Activated CD4-positive, alpha-beta memory T cell treated with anti-CD3 and anti-CD28 coated beads for 36 hours (primary cell): Measurements from ENCODE around the gene FUT8. TPM values are rescaled to one million over a fixed set of nuclear protein-coding genes. Genes with fewer than 3 reads are reported as not detected.
A peak's percentile ranks its signal among the peaks of the same experiment; 100 is the strongest.
"Not testable (repeated sequence)": the region's sequence is repeated elsewhere in the genome, so short reads cannot be mapped to it uniquely, and the experiment has no call there.

Experiments used
- CTCF ChIA-PET: fragments of 350-600 bp; sonication (Branson Sonifier 250); formaldehyde crosslinking; loops from one replicate; lab custom pipeline; 2021; ENCODE audit warnings: antibody characterized with exemption, inconsistent platforms; lab: Charles Lee
- POLR2A ChIA-PET: fragments of 350-600 bp; sonication (Branson Sonifier 250); formaldehyde crosslinking; loops from one replicate; lab custom pipeline; 2021; ENCODE audit warnings: antibody characterized with exemption; lab: Charles Lee
- DNase-seq: peaks from one replicate; pipeline ENCODE4 v3.0.0-alpha.2; 2020
- H3K27ac Mint-ChIP-seq: one replicate; pipeline ENCODE4 v1.8.0; 2021; ENCODE audit warnings: mixed read lengths
- H3K27me3 Mint-ChIP-seq: one replicate; pipeline ENCODE4 v1.8.0; 2021; ENCODE audit warnings: mixed read lengths
- H3K36me3 Mint-ChIP-seq: one replicate; pipeline ENCODE4 v1.8.0; 2021; ENCODE audit warnings: mixed read lengths
- H3K4me1 Mint-ChIP-seq: one replicate; pipeline ENCODE4 v1.8.0; 2021; ENCODE audit warnings: low read depth, mixed read lengths
- H3K4me3 Mint-ChIP-seq: one replicate; pipeline ENCODE4 v1.8.0; 2021; ENCODE audit warnings: mild to moderate bottlenecking, mixed read lengths
- H3K9me3 Mint-ChIP-seq: one replicate; pipeline ENCODE4 v1.8.0; 2021; ENCODE audit warnings: mixed read lengths
- intact Hi-C: fragments of 100-400 bp; cut with micrococcal nuclease; formaldehyde crosslinking; loops from one replicate; pipeline ENCODE4 v1.15.1; 2023
- total RNA-seq, 2 experiments: library from RNA; stranded (reverse); gene quantifications; one replicate each; pipeline ENCODE4 v1.2.3, GENCODE V29; 2021

FUT8 gene
- total RNA-seq, 2 experiments from 2014 or later, result 50.7 to 51.4 TPM

DNA sequence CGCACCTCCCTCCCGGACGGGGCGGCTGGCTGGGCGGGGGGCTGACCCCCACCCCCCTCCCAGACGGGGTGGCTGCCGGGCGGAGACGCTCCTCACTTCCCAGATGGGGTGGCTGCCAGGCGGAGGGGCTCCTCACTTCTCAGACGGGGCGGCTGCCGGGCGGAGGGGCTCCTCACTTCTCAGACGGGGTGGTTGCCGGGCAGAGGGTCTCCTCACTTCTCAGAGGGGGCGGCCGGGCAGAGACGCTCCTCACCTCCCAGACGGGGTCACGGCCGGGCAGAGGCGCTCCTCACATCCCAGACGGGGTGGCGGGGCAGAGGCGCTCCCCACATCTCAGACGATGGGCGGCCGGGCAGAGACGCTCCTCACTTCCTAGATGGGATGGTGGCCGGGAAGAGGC lies 280.0 kb downstream of the FUT8 start:
- H3K4me1 Mint-ChIP-seq, CTCF ChIA-PET, H3K4me3 Mint-ChIP-seq, H3K27ac Mint-ChIP-seq, H3K9me3 Mint-ChIP-seq, intact Hi-C loops, H3K27me3 Mint-ChIP-seq, DNase-seq, POLR2A ChIA-PET: not testable (repeated sequence)
- H3K36me3 Mint-ChIP-seq, result peaks cover 19% of the 10 kb centered on the region

- intact Hi-C loops, result no loop called here
- CTCF ChIA-PET, result no interaction called here
These were observed 284.3 kb downstream of the FUT8 start for GRCh38 chr14:65696801-65697200.

DNA sequence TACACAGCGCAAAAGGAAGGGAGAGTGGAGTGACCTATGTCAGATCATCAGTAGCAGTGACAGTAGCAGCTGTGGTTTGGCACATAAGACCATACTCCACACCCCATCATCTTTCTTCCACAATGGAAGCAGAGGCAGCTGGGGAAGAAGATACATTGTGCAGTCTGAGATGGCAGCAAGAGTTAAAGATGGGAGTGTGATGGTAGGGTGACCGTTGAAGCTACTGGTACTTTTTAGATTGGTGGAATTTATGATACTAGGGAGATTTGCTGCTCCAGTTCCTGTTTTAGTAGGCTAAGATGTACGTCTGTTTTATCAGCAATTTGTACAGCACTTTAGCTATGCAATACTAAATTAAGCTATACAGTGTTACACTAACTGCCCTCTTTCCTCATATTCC lies 291.0 kb downstream of the FUT8 start:
- Mint-ChIP-seq H3K4me3 (no peak overlapping the region), H3K27me3 (no peaks in the 10 kb centered on the region), H3K36me3 (peaks cover 22% of the 10 kb centered on the region), H3K4me1 (peaks cover 21% of the 10 kb centered on the region), H3K27ac (no peak overlapping the region), H3K9me3 (peaks cover 8% of the 10 kb centered on the region)
- no peak for DNase-seq
- intact Hi-C loops, result loop anchor here (5.0 to 10.0 kb wide), 2 partner anchors 221 to 286 kb away; no protein-coding TSS in a partner anchor
- POLR2A ChIA-PET, result no interaction called here
- CTCF ChIA-PET, result interaction anchor here (1.1 to 2.0 kb wide), 2 partner anchors 121 to 290 kb away, joined by 3 to 7 read pairs; no protein-coding TSS in a partner anchor

More at GRCh38 chr14:65696801-65697200, 284.3 kb downstream of the FUT8 start:
- POLR2A ChIA-PET, result no interaction called here
- Mint-ChIP-seq H3K4me3 (no peak overlapping the region), H3K4me1 (peaks cover 3% of the 10 kb centered on the region), H3K27me3 (no peaks in the 10 kb centered on the region), H3K9me3 (peaks cover 3% of the 10 kb centered on the region), H3K27ac (no peak overlapping the region), H3K36me3 (peaks cover 8% of the 10 kb centered on the region)
- DNase-seq, result no peak

DNA sequence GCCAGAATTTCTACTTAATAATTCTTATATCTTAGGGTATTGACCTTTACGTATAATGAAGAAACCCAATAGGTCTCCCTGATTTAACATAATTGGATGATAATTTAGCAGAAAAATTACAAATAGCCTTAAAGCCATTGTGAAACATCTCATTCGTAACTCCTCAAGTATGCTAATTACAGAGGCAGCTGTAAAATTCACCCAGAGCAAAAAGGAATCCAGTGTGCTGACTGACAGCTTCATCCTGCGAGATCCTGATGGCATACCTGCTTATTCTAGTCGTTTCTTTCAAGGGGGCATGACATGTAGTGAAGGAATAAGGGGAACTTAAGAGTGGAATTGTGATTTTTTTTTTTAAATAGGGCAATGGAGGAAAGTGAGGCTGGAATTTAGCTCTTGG lies 291.5 kb downstream of the FUT8 start:
- Mint-ChIP-seq H3K4me3 (no peak overlapping the region), H3K9me3 (peaks cover 10% of the 10 kb centered on the region), H3K27me3 (no peaks in the 10 kb centered on the region), H3K4me1 (peaks cover 24% of the 10 kb centered on the region), H3K27ac (no peak overlapping the region), H3K36me3 (peaks cover 24% of the 10 kb centered on the region)
- ChIA-PET POLR2A (interaction anchor here (2.0 kb wide), 1 partner anchor 66 kb away, joined by 5 read pairs; no protein-coding TSS in a partner anchor), CTCF (interaction anchor here (2.0 kb wide), 1 partner anchor 120 kb away, joined by 7 read pairs; no protein-coding TSS in a partner anchor)
- no peak for DNase-seq
- intact Hi-C loops, result loop anchor here (2.0 to 10.0 kb wide), 6 partner anchors 101 to 417 kb away; no protein-coding TSS in a partner anchor

DNA sequence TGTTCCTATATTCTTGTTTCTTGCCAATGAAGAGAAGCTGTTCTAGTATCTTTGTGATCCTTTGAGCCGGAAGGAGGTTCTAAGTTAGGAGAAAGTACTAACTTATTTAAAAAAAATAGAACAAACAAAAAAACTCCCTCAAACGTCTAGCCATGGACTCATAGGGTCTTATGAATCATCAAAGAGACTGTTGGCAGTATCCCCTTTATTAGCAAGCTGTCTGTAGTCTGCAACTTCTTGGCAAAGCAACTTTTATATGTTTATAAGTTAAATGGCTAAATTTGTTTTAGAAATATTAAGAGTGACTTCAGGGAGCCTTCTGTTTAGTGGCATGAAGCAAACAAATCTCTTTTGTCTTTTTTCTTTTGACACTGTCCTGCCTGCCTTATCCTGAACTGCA lies 291.9 kb downstream of the FUT8 start:
- DNase-seq, result no peak
- Mint-ChIP-seq H3K27ac (peak overlapping the region; percentile 56), H3K27me3 (no peaks in the 10 kb centered on the region), H3K4me1 (peaks cover 28% of the 10 kb centered on the region), H3K9me3 (peaks cover 10% of the 10 kb centered on the region), H3K4me3 (no peak overlapping the region), H3K36me3 (peaks cover 22% of the 10 kb centered on the region)
- CTCF ChIA-PET, result interaction anchor here (2.0 kb wide), 1 partner anchor 120 kb away, joined by 7 read pairs; no protein-coding TSS in a partner anchor
- intact Hi-C loops, result loop anchor here (2.0 to 10.0 kb wide), 6 partner anchors 100 to 418 kb away; no protein-coding TSS in a partner anchor
- POLR2A ChIA-PET, result interaction anchor here (2.0 kb wide), 1 partner anchor 66 kb away, joined by 5 read pairs; no protein-coding TSS in a partner anchor

GRCh38 chr14:65704850-65705249 lies 292.3 kb downstream of the FUT8 start:
- intact Hi-C loops, result loop anchor here (1.0 to 10.0 kb wide), 9 partner anchors 27 to 499 kb away; no protein-coding TSS in a partner anchor
- ChIA-PET CTCF (interaction anchor here (0.8 to 2.0 kb wide), 3 partner anchors 19 to 290 kb away, joined by 3 to 7 read pairs (median 4); no protein-coding TSS in a partner anchor), POLR2A (interaction anchor here (2.0 kb wide), 1 partner anchor 67 kb away, joined by 5 read pairs; no protein-coding TSS in a partner anchor)
- DNase-seq, result peak; percentile 66
- H3K9me3 Mint-ChIP-seq, result peaks cover 10% of the 10 kb centered on the region
- H3K4me1 Mint-ChIP-seq, result peaks cover 31% of the 10 kb centered on the region
- H3K36me3 Mint-ChIP-seq, result peaks cover 22% of the 10 kb centered on the region
- H3K27me3 Mint-ChIP-seq, result no peaks in the 10 kb centered on the region
- peak overlapping the region; percentile 64 for H3K27ac Mint-ChIP-seq
- H3K4me3 Mint-ChIP-seq, result no peak overlapping the region

- Mint-ChIP-seq H3K36me3 (peaks cover 36% of the 10 kb centered on the region), H3K9me3 (peaks cover 25% of the 10 kb centered on the region), H3K27me3 (no peaks in the 10 kb centered on the region), H3K4me3 (no peak overlapping the region), H3K4me1 (peaks cover 29% of the 10 kb centered on the region), H3K27ac (no peak overlapping the region)
- POLR2A ChIA-PET, result no interaction called here
- intact Hi-C loops, result loop anchor here (10.0 kb wide), 1 partner anchor 215 kb away; no protein-coding TSS in a partner anchor
- no peak for DNase-seq
- CTCF ChIA-PET, result no interaction called here
These were observed 297.0 kb downstream of the FUT8 start for GRCh38 chr14:65709576-65709975.

DNA sequence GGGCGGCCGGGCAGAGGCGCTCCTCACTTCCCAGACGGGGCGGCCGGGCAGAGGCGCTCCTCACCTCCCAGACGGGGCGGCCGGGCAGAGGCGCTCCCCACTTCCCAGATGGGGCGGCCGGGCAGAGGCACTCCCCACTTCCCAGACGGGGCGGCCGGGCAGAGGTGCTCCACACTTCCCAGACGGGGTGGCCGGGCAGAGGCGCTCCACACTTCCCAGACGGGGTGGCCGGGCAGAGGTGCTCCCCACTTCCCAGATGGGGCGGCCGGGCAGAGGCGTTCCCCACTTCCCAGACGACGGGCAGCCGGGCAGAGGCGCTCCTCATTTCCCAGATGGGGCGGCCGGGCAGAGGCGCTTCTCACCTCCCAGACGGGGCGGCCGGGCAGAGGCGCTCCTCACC lies 304.3 kb downstream of the FUT8 start:
- intact Hi-C loops, H3K27me3 Mint-ChIP-seq, H3K4me1 Mint-ChIP-seq, CTCF ChIA-PET, POLR2A ChIA-PET, H3K4me3 Mint-ChIP-seq, DNase-seq, H3K27ac Mint-ChIP-seq: not testable (repeated sequence)
- peaks cover 36% of the 10 kb centered on the region for H3K9me3 Mint-ChIP-seq
- H3K36me3 Mint-ChIP-seq, result peaks cover 48% of the 10 kb centered on the region

DNA sequence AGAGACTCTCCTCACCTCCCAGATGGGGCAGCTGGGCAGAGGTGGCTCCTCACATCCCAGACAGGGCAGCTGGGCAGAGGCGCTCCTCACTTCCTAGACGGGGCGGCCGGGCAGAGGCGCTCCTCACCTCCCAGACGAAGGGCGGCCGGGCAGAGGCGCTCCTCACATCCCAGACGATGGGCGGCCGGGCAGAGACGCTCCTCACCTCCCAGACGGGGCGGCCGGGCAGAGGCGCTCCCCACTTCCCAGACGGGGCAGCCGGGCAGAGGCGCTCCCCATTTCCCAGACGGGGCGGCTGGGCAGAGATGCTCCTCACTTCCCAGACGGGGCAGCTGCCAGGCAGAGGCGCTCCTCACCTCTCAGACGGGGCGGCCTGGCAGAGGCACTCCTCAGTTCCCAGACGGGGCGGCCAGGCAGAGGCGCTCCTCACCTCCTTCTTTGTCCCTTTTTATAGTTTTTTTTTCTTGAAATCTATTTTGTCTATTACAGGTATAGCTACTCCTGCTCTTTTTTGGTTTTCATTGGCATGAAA lies 304.9 kb downstream of the FUT8 start:
- intact Hi-C loops, CTCF ChIA-PET, H3K4me3 Mint-ChIP-seq, POLR2A ChIA-PET, DNase-seq, H3K4me1 Mint-ChIP-seq, H3K27me3 Mint-ChIP-seq, H3K27ac Mint-ChIP-seq: not testable (repeated sequence)
- H3K36me3 Mint-ChIP-seq, result peaks cover 52% of the 10 kb centered on the region
- H3K9me3 Mint-ChIP-seq, result peaks cover 36% of the 10 kb centered on the region

DNA sequence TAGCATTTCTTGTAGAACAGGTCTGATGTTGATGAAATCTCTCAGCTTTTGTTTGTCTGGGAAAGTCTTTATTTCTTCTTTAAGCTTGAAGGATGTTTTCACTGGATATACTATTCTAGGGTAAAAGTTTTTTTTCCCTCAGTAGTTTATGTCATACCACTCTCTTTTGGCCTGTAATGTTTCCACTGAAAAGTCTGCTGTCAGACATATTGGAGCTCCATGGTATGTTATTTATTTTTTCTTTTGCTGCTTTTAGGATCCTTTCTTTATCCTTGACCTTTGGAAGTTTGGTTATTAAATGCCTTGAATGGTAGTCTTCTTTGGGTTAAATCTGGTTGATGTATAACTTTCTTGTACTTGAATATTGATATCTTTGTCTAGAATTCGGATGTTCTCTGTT lies 306.1 kb downstream of the FUT8 start:
- Mint-ChIP-seq H3K27me3 (no peaks in the 10 kb centered on the region), H3K27ac (no peak overlapping the region), H3K9me3 (peaks cover 30% of the 10 kb centered on the region), H3K36me3 (peaks cover 51% of the 10 kb centered on the region), H3K4me3 (no peak overlapping the region), H3K4me1 (peaks cover 18% of the 10 kb centered on the region)
- ChIA-PET POLR2A (no interaction called here), CTCF (no interaction called here)
- intact Hi-C loops, result no loop called here
- no peak for DNase-seq

GRCh38 chr14:65720171-65720570 lies 307.6 kb downstream of the FUT8 start:
- CTCF ChIA-PET, result no interaction called here
- POLR2A ChIA-PET, result no interaction called here
- no peak overlapping the region for H3K27ac Mint-ChIP-seq
- no peak for DNase-seq
- H3K4me1 Mint-ChIP-seq, result peaks cover 18% of the 10 kb centered on the region
- no peaks in the 10 kb centered on the region for H3K27me3 Mint-ChIP-seq
- intact Hi-C loops, result no loop called here
- no peak overlapping the region for H3K4me3 Mint-ChIP-seq
- H3K9me3 Mint-ChIP-seq, result peaks cover 16% of the 10 kb centered on the region
- H3K36me3 Mint-ChIP-seq, result peaks cover 47% of the 10 kb centered on the region

DNA sequence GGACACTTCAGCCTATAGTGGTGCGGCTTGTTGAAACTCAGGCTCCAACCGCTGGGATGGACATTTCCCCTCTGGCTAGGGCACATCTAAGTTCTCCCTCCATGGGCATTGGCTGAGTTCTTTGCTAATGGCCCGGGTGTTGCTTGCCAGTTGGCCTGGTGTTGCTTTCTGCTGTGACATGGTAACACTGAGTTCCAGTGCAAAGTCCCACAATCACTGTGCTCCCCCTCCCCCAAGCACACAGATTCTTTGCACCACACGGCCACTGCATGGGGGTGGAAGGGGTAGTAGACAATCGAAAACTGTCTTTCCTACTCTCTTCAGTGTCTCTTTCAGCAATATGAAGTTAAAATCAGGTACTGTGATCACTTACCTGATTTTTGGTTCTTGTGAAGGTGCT lies 308.2 kb downstream of the FUT8 start:
- ChIA-PET POLR2A (no interaction called here), CTCF (no interaction called here)
- Mint-ChIP-seq H3K36me3 (peaks cover 46% of the 10 kb centered on the region), H3K4me1 (peaks cover 18% of the 10 kb centered on the region), H3K4me3 (no peak overlapping the region), H3K27ac (no peak overlapping the region), H3K27me3 (no peaks in the 10 kb centered on the region), H3K9me3 (peaks cover 13% of the 10 kb centered on the region)
- intact Hi-C loops, result no loop called here
- no peak for DNase-seq
